PC-3 (cell line): Measurements from ENCODE around the gene KCNG2. TPM values are rescaled to one million over a fixed set of nuclear protein-coding genes. Genes with fewer than 3 reads are reported as not detected.

ENCODE experiments used
- ATAC-seq: fragments of 200-7000 bp; cut with Tn5 transposase; 2 replicates; pipeline ENCODE4 v1.9.1; 2020; ENCODE audit warnings: mild to moderate bottlenecking, moderate library complexity
- BruUV-seq: library from RNA; stranded (reverse); fragments of 400-500 nt; replicated peaks from 2 replicates; lab custom pipeline; 2021; lab: Mats Ljungman, UMichigan
- CTCF ChIA-PET: fragments of 300-600 bp; sonication (Branson Sonifier 250); formaldehyde crosslinking; loops from one replicate; lab custom pipeline; 2022; ENCODE audit warnings: antibody characterized with exemption; lab: Charles Lee
- POLR2A ChIA-PET: fragments of 300-600 bp; sonication (Branson Sonifier 250); formaldehyde crosslinking; loops from one replicate; lab custom pipeline; 2022; ENCODE audit warnings: antibody characterized with exemption; ENCODE audit not compliant: unreplicated experiment; lab: Charles Lee
- DNase-seq: peaks from one replicate; pipeline ENCODE4 v3.0.0-alpha.2; 2015
- H2AFZ ChIP-seq: fragments of 300-600 bp; sonication (generic); 2 replicates; pipeline ENCODE4 v1.6.0; 2016; ENCODE audit warnings: antibody characterized with exemption, low read length
- H3F3A ChIP-seq: fragments of 300-600 bp; sonication (generic); one replicate; pipeline ENCODE4 v1.6.0; 2017; ENCODE audit warnings: antibody characterized with exemption, low read length, control low read depth, mild to moderate bottlenecking; ENCODE audit not compliant: unreplicated experiment
- H3K27ac ChIP-seq: fragments of 300-600 bp; sonication (generic); 2 replicates; pipeline ENCODE4 v1.5.1; 2016; ENCODE audit warnings: mild to moderate bottlenecking, low read length
- H3K27me3 ChIP-seq: fragments of 300-600 bp; sonication (generic); 2 replicates; pipeline ENCODE4 v1.6.1; 2016; ENCODE audit warnings: low read length, mixed read lengths
- H3K36me3 ChIP-seq: fragments of 300-600 bp; sonication (generic); 2 replicates; pipeline ENCODE4 v1.6.1; 2016; ENCODE audit warnings: low read depth, mixed run types, low read length, mixed read lengths
- H3K4me1 ChIP-seq: fragments of 300-600 bp; sonication (generic); 2 replicates; pipeline ENCODE4 v1.5.1; 2016; ENCODE audit warnings: low read length; ENCODE audit not compliant: insufficient read depth
- H3K4me2 ChIP-seq: fragments of 300-600 bp; sonication (generic); 2 replicates; pipeline ENCODE4 v1.6.0; 2016; ENCODE audit warnings: low read length
- H3K4me3 ChIP-seq: fragments of 300-600 bp; sonication (generic); 2 replicates; pipeline ENCODE4 v1.5.1; 2016; ENCODE audit warnings: mild to moderate bottlenecking, low read length, mixed read lengths
- H3K79me2 ChIP-seq: fragments of 300-600 bp; sonication (generic); 2 replicates; pipeline ENCODE4 v1.6.1; 2017; ENCODE audit warnings: low read length, mixed read lengths
- H3K9ac ChIP-seq: fragments of 300-600 bp; sonication (generic); 2 replicates; pipeline ENCODE4 v1.6.0; 2016; ENCODE audit warnings: mild to moderate bottlenecking, low read length
- H3K9me2 ChIP-seq: fragments of 300-600 bp; sonication (generic); replicated peaks from 2 replicates; pipeline ENCODE4 v1.6.1; 2016; ENCODE audit warnings: mixed run types, low read length, mixed read lengths
- H3K9me3 ChIP-seq: fragments of 300-600 bp; sonication (generic); 2 replicates; pipeline ENCODE4 v1.6.1; 2016; ENCODE audit warnings: low read length, mixed read lengths
- H4K20me1 ChIP-seq: fragments of 300-600 bp; sonication (generic); 2 replicates; pipeline ENCODE4 v1.6.1; 2016; ENCODE audit warnings: low read length, mixed read lengths
- CTCF ChIP-seq: fragments of 300-600 bp; sonication (generic); conservative IDR thresholded peaks from 2 replicates; pipeline ENCODE4 v1.5.1; 2017; ENCODE audit warnings: antibody characterized with exemption, low read depth, mild to moderate bottlenecking, low read length
- EZH2 ChIP-seq: fragments of 300-600 bp; sonication (generic); IDR thresholded peaks from one replicate; pipeline ENCODE4 v1.6.1; 2017; ENCODE audit warnings: antibody characterized with exemption, mild to moderate bottlenecking, low read length; ENCODE audit not compliant: unreplicated experiment
- EZH2phosphoT487 ChIP-seq: fragments of 300-600 bp; sonication (generic); IDR thresholded peaks from 2 replicates; pipeline ENCODE4 v1.6.1; 2018; ENCODE audit warnings: mild to moderate bottlenecking, antibody characterized with exemption, low read length, borderline replicate concordance
- intact Hi-C: fragments of 100-400 bp; cut with micrococcal nuclease; formaldehyde crosslinking; loops from 2 replicates; pipeline ENCODE4 v1.9.0; 2023
- total RNA-seq: library from RNA; depleted of rRNA; stranded (reverse); fragments of >200 nt; gene quantifications from 2 replicates; pipeline ENCODE4 v1.2.3, GENCODE V29; 2014

Gene KCNG2
- total RNA-seq, 1 experiment from 2014 or later: not detected

GRCh38 chr18:79923896-79924585, 126.3 kb downstream of the KCNG2 start:
- no peak overlapping the region for H3K9ac ChIP-seq
- CTCF ChIA-PET: no interaction called here
- TF ChIP-seq EZH2phosphoT487: no peak
- no peak for TF ChIP-seq CTCF
- TF ChIP-seq EZH2: no peak
- H3K4me1 ChIP-seq: no peaks in the 10 kb centered on the region
- DNase-seq (no peak), ATAC-seq (no peak)
- no peaks in the 10 kb centered on the region for H4K20me1 ChIP-seq
- intact Hi-C loops: no loop called here
- no peak overlapping the region for H3K4me3 ChIP-seq
- no peaks in the 10 kb centered on the region for H3K9me2 ChIP-seq
- H3K36me3 ChIP-seq: peaks cover 9% of the 10 kb centered on the region
- no TSS peak for BruUV-seq
- H2AFZ ChIP-seq: no peak overlapping the region
- H3K4me2 ChIP-seq: no peak overlapping the region
- peaks cover 6% of the 10 kb centered on the region for H3K79me2 ChIP-seq
- H3K9me3 ChIP-seq: no peaks in the 10 kb centered on the region
- POLR2A ChIA-PET: no interaction called here
- H3F3A ChIP-seq: no peaks in the 10 kb centered on the region
- H3K27me3 ChIP-seq: no peaks in the 10 kb centered on the region
- no peak overlapping the region for H3K27ac ChIP-seq

- H4K20me1 ChIP-seq: no peaks in the 10 kb centered on the region
- ATAC-seq: no peak
Observed at GRCh38 chr18:79924814-79925731, 127.3 kb downstream of the KCNG2 start.

More at GRCh38 chr18:79924814-79925731, 127.3 kb downstream of the KCNG2 start:
- TF ChIP-seq CTCF: no peak
- no peak for TF ChIP-seq EZH2phosphoT487
- no peak for TF ChIP-seq EZH2
- Histone ChIP-seq H3K9ac (no peak overlapping the region), H3K9me2 (no peaks in the 10 kb centered on the region), H3K79me2 (peaks cover 14% of the 10 kb centered on the region), H3F3A (no peaks in the 10 kb centered on the region), H3K36me3 (peaks cover 18% of the 10 kb centered on the region), H3K4me1 (no peaks in the 10 kb centered on the region), H2AFZ (no peak overlapping the region), H3K4me3 (no peak overlapping the region), H3K27ac (no peak overlapping the region), H3K27me3 (no peaks in the 10 kb centered on the region), H3K9me3 (peaks cover 8% of the 10 kb centered on the region), H3K4me2 (no peak overlapping the region)
- no peak for DNase-seq
- ChIA-PET CTCF (no interaction called here), POLR2A (no interaction called here)
- no TSS peak for BruUV-seq
- intact Hi-C loops: no loop called here
